Forelimb muscle (tissue), 1 donor: ENCODE data around the gene USP47. TPM values are rescaled to one million over a fixed set of nuclear protein-coding genes. Genes with fewer than 3 reads are reported as not detected.

ENCODE experiments used
- DNase-seq: peaks from one replicate; pipeline ENCODE4 v3.0.0-alpha.2; 2013; ENCODE audit warnings: low read depth
- polyA plus RNA-seq: library from polyadenylated mRNA; unstranded; fragments of 120-200 nt; gene quantifications from one replicate; pipeline ENCODE4 v1.2.1, GENCODE V29; 2013; ENCODE audit not compliant: insufficient read length

USP47 gene
- polyA plus RNA-seq, 1 donor = 69.4 TPM

DNA sequence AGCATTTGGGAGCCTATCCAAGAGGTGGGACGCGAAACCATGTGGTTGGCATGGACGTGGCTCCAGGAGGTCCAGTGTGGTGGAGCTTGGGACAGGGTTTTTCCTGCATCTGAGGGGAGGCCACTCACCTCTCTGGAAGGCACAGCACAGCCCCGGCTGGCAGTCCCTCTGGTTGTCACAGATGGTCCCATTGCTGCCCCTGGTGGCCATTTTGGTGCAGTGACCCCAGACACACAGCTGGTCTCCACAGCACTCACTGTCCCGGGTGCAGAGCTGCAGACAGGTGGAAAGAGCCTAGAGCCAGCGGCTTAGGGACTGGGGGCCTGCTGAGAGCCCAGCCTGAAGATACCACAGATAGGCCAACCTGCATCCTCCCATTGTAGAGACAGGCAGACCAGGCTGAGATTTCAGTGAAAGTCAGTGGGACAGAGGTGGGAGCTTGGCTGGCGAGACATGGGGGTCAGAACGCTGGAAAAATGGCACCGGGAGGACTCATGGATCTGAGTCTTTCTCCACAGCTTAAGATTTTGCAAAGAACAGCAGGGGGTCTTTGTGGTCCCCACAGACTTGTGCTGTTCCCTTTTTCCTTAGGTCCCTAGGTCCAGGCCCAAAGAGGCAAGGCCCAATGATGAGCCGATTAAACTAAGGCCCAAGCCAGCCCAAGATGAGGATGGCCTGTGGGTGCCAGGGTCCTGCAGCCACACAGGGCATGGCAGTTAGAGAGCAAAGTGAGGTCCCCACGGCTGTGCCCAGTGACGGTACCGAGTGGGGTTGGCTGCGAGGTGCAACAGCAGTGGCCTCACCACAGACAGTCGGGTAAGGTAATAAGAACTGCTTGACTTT, 125.3 kb downstream of the USP47 start:
- DNase-seq = no peak

GRCh38 chr11:11967669-11968510, 126.1 kb downstream of the USP47 start:
- no peak for DNase-seq

GRCh38 chr11:11968511-11969280, 126.9 kb downstream of the USP47 start:
- no peak for DNase-seq

GRCh38 chr11:11969380-11970215, 127.8 kb downstream of the USP47 start:
- no peak for DNase-seq

GRCh38 chr11:11970556-11970955, 128.8 kb downstream of the USP47 start:
- no peak for DNase-seq

DNA sequence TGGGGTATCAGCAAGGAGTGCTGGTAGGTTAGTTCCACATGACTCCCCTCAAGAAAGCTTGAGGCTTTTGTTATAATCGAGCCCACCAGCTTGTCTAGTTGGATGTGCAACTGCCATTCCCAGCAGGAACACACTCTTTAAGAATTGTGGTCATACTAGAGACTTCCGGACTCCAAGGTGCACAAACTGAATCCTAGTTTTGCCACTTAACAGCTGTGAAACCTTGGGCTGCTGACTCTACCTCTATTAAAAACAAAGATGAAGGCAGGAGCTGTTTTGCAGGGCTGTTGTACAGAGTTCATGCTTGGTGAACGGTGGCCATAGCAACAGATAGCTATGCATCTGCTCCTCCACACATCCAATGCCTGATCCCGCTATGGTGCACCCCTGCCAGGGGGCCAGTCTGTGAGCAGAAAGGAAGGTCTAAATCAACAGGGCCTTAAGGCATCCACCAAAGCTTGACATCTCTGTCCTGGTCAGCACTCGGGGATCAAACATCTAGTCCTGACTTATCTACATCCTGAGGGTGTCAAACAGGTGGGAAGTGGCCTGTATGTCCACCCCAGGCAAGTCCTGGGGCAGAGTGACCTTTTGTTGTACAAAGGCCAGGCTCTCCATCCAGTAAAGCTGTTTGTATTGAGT, 130.3 kb downstream of the USP47 start:
- no peak for DNase-seq

DNA sequence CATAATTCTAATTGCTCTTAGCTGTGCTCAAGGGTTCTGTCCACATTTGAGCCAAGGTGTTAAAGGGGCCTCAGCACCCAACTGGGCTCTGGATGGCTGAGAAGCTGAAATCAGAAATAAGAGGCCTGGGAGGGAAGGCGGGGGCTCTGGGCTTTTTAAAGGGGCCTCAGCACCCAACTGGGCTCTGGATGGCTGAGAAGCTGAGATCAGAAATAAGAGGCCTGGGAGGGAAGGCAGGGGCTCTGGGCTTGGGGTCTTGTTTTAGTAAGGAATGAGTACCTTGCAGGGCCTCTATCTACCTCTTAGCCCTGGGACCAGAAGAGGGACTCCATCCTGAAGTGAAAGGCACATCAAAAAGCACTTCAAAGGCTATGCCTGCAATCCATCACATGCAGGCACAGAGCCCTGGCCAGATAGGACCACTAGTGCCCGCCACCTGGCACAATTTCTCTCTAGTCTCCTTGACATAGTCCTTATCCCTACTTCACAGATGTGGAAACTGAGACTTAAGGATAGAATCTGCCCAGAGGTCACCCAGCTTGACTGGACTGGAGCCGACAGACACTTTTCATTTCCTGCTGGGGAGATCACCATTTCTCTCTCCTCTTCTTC, 131.1 kb downstream of the USP47 start:
- DNase-seq = no peak

- DNase-seq = peak; percentile 84
Observed at GRCh38 chr11:11973361-11973800, 131.6 kb downstream of the USP47 start.

- DNase-seq = no peak
Observed at GRCh38 chr11:11973866-11974265, 132.1 kb downstream of the USP47 start.

DNA sequence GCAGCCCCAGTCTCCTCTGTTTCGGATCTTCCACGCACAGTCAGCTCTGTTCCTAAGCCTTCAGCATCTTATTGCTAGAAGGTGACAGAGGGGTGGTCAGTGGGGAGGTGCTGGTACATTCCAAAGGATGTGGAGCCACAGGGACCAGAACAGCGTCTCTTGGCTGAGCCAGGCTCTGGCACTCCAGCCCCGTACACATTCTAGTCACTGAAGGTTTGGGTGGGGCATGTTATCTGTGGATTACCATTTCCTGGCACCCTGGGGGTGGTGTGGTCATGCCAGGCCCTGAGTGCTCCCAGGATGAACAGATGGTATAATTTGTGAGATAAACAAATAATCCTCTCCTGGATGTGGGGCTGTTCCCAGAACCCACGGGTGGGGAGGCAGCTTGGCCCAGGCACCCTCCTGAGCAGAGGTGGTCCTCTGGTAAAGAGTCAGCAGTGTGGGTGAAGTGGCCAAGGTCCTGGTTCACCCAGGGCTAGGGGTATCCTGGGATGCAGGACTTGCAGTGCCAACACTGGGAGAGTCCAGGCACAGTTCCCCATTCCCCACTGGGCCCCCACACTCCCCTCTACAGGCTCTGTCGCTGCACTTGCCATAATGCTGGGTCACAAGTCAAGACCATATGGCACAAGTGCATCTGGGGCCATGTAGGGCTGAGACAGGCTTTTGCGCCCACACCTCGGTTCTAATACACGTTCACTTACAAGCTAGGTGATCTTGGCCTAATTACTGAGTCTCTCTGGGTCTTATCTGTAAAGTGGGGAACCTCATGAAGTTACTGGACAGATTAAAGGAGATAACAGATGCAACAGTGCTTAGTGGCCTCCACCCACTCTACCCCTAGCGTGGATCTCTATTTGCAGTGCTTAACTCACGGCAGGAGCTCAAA, 133.7 kb downstream of the USP47 start:
- DNase-seq = no peak

DNA sequence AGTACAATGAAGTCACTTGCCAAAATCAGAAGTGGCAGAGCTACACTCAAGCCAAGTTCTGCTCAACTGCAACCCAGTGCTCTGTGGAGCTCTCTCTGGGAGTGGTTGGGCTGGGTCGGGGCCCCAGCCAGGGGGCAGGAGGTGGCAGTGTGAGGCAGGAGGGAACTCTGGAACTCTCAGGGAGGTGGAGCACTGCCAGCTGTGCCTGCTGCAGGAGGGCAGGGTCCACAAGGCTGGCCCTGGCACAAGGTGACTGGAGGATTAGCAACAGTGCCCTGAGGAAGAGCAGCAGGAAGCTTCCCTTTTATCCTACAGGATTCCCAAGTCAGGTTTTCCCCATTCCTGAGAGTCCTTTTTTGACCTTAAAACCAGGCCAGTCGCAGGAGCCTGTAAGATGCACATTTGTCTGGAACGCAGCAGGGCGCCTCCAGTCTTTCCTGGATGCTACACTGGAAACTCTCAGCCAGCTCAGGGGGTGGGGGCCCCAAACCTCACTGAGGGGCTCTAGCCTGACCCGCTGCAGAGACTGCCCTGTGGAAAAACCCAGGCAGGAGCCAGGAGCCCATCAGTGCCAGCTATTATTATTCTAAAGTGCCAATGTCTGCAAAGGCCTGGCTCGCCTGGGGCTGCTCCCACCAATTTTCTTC, 134.8 kb downstream of the USP47 start:
- no peak for DNase-seq

GRCh38 chr11:11977206-11977938, 135.6 kb downstream of the USP47 start:
- DNase-seq = no peak

GRCh38 chr11:11978098-11978637, 136.4 kb downstream of the USP47 start:
- DNase-seq = no peak

DNA sequence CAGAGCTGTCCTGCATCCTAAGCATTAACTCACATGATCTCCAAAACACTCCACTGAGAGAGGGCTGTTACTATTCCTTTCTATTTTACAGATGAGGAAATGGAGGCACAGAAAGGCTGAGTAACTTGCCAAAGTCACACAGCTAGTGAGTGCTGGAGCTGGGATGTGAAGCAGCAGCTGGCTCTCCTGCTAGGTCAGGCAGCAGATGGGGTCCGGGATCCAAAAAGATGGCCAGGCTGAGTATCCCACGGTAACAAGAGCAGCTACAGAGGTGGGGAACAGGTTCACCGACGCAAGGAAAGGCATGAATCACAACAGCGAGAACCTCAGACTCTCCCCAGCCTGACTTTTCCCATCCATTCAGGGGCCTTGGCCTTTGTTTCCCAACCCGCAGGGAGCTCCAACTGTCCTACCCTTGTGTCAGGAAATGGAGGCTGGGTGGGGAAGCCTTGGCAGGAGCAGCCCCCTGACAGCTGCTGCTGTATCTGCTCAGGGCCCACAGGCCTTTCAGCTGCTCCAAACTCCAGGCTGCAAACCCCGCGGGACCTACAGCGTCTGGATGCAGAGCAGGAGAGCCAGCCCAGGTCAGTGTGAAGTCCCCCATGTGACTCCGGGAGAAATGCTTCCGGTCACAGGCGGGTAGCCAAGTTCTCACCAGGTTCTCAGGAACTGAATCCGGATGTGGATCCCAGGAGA, 137.2 kb downstream of the USP47 start:
- no peak for DNase-seq

GRCh38 chr11:11979488-11980117, 137.8 kb downstream of the USP47 start:
- DNase-seq = no peak

DNA sequence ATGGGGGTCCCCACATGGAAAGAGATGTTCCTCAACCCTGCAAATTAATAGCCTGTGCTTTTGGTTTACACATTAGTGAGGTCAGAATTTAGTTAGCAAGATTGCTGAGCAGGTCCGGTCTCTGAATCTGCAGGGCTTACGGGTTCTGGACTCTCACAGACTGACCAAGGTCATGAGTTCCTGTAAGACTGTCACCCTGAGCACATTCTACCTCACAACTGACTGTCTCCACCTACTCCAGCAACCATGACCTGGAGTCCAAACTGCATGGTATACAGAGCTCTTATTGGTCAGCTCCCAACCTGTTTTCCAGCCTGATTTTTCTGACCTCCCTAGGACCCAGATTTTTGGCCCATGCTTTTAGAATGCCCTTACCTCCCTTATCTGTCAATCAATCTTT, 138.4 kb downstream of the USP47 start:
- DNase-seq = no peak
